ENCODE data around the gene WFIKKN1. TPM values are rescaled to one million over a fixed set of nuclear protein-coding genes. Genes with fewer than 3 reads are reported as not detected.
A peak's percentile ranks its signal among the peaks of the same experiment; 100 is the strongest.

Gene WFIKKN1
- total and polyA plus RNA-seq, 2 of the 13 experiments (the other 11 are each of a cell fraction or from before 2014, with no cell fraction given) = 1.7 to 4.9 TPM

DNA sequence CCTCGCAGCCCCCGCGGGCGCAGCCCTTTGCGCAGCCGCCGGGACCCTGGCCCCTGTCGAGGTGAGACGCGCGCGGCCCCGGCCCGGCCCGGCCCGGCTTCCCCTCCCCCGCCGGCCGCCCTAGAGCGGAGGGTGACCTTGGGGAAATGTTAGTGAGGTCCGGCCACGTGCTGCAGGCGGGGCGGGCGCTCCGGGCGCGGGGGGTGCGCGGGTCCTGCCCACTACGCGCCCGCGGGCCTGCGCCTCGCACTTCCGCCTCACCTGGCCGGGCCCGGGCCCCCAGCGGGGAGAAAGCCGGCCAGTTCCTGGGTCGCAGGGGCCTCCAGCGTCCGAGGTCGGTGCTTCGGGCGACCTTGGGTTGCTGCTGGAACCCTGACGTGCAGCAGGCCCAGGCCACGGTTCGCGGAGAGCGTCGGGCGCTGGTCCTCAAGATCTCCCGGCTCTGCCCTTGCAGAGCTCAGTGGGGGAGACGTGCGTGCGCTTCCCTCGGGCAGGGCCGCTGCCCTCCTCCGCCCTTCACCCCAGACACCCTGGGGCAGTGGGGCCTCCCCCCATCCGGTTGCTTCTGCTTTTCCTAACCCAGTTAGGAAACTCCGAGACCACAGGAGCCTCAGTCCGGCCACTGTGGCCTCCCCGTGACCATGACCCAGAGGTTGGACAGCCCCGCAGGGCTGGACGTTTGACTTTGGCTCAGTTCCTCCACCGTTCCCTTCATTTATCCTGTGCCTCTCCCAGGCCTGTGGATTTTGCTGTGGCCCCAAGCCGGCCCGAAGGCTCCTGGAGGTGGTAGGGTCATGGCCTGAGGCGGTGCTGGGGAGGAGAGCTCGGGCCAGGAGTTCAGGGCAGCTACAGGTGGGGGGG, 11.6 kb downstream of the WFIKKN1 start (continued):
- TF ChIP-seq, protein P1, sequence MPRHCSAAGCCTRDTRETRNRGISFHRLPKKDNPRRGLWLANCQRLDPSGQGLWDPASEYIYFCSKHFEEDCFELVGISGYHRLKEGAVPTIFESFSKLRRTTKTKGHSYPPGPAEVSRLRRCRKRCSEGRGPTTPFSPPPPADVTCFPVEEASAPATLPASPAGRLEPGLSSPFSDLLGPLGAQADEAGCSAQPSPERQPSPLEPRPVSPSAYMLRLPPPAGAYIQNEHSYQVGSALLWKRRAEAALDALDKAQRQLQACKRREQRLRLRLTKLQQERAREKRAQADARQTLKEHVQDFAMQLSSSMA (CRISPR knock-in tag; IDR thresholded peaks at IDR 0.05) = no peak
- TF ChIP-seq GABPB1 (CRISPR knock-in tag; IDR thresholded peaks at IDR 0.05) = peak; percentile 77
- no peak for TF ChIP-seq MATR3 (CRISPR knock-in tag; IDR thresholded peaks at IDR 0.05)
- peak; percentile 36 for TF ChIP-seq TAF15 (IDR thresholded peaks at IDR 0.05; ENCODE audit: low read depth, low read length, poor library complexity, severe bottlenecking)
- no peak for TF ChIP-seq CC2D1A (CRISPR knock-in tag; IDR thresholded peaks at IDR 0.05)
- no peak for TF ChIP-seq TBL1XR1 (IDR thresholded peaks at IDR 0.05; ENCODE audit: borderline replicate concordance, low read length, partially characterized antibody)
- TF ChIP-seq, protein P2, sequence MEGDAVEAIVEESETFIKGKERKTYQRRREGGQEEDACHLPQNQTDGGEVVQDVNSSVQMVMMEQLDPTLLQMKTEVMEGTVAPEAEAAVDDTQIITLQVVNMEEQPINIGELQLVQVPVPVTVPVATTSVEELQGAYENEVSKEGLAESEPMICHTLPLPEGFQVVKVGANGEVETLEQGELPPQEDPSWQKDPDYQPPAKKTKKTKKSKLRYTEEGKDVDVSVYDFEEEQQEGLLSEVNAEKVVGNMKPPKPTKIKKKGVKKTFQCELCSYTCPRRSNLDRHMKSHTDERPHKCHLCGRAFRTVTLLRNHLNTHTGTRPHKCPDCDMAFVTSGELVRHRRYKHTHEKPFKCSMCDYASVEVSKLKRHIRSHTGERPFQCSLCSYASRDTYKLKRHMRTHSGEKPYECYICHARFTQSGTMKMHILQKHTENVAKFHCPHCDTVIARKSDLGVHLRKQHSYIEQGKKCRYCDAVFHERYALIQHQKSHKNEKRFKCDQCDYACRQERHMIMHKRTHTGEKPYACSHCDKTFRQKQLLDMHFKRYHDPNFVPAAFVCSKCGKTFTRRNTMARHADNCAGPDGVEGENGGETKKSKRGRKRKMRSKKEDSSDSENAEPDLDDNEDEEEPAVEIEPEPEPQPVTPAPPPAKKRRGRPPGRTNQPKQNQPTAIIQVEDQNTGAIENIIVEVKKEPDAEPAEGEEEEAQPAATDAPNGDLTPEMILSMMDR (CRISPR knock-in tag; IDR thresholded peaks at IDR 0.05) = 0 out of 2 replicates have a peak, but pooled peaks have one; percentile 8
- TF ChIP-seq, protein P3, sequence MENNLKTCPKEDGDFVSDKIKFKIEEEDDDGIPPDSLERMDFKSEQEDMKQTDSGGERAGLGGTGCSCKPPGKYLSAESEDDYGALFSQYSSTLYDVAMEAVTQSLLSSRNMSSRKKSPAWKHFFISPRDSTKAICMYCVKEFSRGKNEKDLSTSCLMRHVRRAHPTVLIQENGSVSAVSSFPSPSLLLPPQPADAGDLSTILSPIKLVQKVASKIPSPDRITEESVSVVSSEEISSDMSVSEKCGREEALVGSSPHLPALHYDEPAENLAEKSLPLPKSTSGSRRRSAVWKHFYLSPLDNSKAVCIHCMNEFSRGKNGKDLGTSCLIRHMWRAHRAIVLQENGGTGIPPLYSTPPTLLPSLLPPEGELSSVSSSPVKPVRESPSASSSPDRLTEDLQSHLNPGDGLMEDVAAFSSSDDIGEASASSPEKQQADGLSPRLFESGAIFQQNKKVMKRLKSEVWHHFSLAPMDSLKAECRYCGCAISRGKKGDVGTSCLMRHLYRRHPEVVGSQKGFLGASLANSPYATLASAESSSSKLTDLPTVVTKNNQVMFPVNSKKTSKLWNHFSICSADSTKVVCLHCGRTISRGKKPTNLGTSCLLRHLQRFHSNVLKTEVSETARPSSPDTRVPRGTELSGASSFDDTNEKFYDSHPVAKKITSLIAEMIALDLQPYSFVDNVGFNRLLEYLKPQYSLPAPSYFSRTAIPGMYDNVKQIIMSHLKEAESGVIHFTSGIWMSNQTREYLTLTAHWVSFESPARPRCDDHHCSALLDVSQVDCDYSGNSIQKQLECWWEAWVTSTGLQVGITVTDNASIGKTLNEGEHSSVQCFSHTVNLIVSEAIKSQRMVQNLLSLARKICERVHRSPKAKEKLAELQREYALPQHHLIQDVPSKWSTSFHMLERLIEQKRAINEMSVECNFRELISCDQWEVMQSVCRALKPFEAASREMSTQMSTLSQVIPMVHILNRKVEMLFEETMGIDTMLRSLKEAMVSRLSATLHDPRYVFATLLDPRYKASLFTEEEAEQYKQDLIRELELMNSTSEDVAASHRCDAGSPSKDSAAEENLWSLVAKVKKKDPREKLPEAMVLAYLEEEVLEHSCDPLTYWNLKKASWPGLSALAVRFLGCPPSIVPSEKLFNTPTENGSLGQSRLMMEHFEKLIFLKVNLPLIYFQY (CRISPR knock-in tag; IDR thresholded peaks at IDR 0.05; ENCODE audit: borderline replicate concordance) = peak; percentile 95
- TF ChIP-seq, protein P4, sequence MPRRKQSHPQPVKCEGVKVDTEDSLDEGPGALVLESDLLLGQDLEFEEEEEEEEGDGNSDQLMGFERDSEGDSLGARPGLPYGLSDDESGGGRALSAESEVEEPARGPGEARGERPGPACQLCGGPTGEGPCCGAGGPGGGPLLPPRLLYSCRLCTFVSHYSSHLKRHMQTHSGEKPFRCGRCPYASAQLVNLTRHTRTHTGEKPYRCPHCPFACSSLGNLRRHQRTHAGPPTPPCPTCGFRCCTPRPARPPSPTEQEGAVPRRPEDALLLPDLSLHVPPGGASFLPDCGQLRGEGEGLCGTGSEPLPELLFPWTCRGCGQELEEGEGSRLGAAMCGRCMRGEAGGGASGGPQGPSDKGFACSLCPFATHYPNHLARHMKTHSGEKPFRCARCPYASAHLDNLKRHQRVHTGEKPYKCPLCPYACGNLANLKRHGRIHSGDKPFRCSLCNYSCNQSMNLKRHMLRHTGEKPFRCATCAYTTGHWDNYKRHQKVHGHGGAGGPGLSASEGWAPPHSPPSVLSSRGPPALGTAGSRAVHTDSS (CRISPR knock-in tag; conservative IDR thresholded peaks at IDR 0.05) = 0 out of 2 replicates have a peak, but pooled peaks have one; percentile 52
- no peak for TF ChIP-seq FOXC1 (CRISPR knock-in tag; IDR thresholded peaks at IDR 0.05; ENCODE audit: borderline replicate concordance)
- TF ChIP-seq ESRRA (CRISPR knock-in tag; IDR thresholded peaks at IDR 0.05; ENCODE audit: low read depth) = peak; percentile 89
- no peak; the same call in 1 of the 2 replicates for TF ChIP-seq ZNF747 (CRISPR knock-in tag; IDR thresholded peaks at IDR 0.05; ENCODE audit: borderline replicate concordance)
- no peak for TF ChIP-seq POLR2AphosphoS2 (IDR thresholded peaks at IDR 0.05; ENCODE audit: low read depth, low read length)
- no peak for TF ChIP-seq RFX1 (IDR thresholded peaks at IDR 0.05)
- 0 out of 2 replicates have a peak, but pooled peaks have one; percentile 50 for TF ChIP-seq REXO4 (CRISPR knock-in tag; IDR thresholded peaks at IDR 0.05; ENCODE audit: borderline replicate concordance)
- no peak for TF ChIP-seq ZMYM2 (CRISPR knock-in tag; IDR thresholded peaks at IDR 0.05)
- TF ChIP-seq ZNF264 (CRISPR knock-in tag; IDR thresholded peaks at IDR 0.05) = 0 out of 2 replicates have a peak, but pooled peaks have one; percentile 30
- TF ChIP-seq, protein P5, sequence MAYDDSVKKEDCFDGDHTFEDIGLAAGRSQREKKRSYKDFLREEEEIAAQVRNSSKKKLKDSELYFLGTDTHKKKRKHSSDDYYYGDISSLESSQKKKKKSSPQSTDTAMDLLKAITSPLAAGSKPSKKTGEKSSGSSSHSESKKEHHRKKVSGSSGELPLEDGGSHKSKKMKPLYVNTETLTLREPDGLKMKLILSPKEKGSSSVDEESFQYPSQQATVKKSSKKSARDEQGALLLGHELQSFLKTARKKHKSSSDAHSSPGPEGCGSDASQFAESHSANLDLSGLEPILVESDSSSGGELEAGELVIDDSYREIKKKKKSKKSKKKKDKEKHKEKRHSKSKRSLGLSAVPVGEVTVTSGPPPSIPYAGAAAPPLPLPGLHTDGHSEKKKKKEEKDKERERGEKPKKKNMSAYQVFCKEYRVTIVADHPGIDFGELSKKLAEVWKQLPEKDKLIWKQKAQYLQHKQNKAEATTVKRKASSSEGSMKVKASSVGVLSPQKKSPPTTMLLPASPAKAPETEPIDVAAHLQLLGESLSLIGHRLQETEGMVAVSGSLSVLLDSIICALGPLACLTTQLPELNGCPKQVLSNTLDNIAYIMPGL (CRISPR knock-in tag; IDR thresholded peaks at IDR 0.05; ENCODE audit: borderline replicate concordance in 1 of 2, low read depth in 1 of 2) = no peak; a peak in 1 of 4 replicates
